DMS 273 (cell line): ENCODE measurements around the gene SKIC8.

Experiments
- DNase-seq: peaks from one replicate; lab custom pipeline; 2025; ENCODE audit not compliant: unreplicated experiment; lab: John Stamatoyannopoulos, UW

SKIC8 gene

GRCh38 chr15:78322243-78322642, 22.8 kb upstream of the SKIC8 start:
- DNase-seq = no peak

- DNase-seq = no peak
These were observed 22.4 kb upstream of the SKIC8 start for GRCh38 chr15:78321786-78322185.

GRCh38 chr15:78321041-78321570, 21.7 kb upstream of the SKIC8 start:
- no peak for DNase-seq

- DNase-seq = peak; percentile 60
These were observed 20.8 kb upstream of the SKIC8 start for GRCh38 chr15:78320183-78320582.

GRCh38 chr15:78319588-78319987, 20.2 kb upstream of the SKIC8 start:
- DNase-seq = no peak

- peak; percentile 5 for DNase-seq
These were observed 17.9 kb upstream of the SKIC8 start for GRCh38 chr15:78317145-78317836.

- no peak for DNase-seq
These were observed 17.1 kb upstream of the SKIC8 start for GRCh38 chr15:78316283-78317083.

GRCh38 chr15:78315686-78316282, 16.4 kb upstream of the SKIC8 start:
- peak; percentile 51 for DNase-seq

GRCh38 chr15:78314181-78314581, 14.8 kb upstream of the SKIC8 start:
- no peak for DNase-seq

- DNase-seq = no peak
These were observed 14.0 kb upstream of the SKIC8 start for GRCh38 chr15:78313383-78313782.

- no peak for DNase-seq
These were observed 13.5 kb upstream of the SKIC8 start for GRCh38 chr15:78312957-78313356.

- no peak for DNase-seq
These were observed 13.1 kb upstream of the SKIC8 start for GRCh38 chr15:78312536-78312935.

GRCh38 chr15:78311292-78311691, 11.9 kb upstream of the SKIC8 start:
- no peak for DNase-seq

GRCh38 chr15:78308422-78309032, 9.1 kb upstream of the SKIC8 start:
- DNase-seq = peak; percentile 82

- DNase-seq = no peak
These were observed 8.6 kb upstream of the SKIC8 start for GRCh38 chr15:78307976-78308375.

GRCh38 chr15:78306176-78306774, 6.9 kb upstream of the SKIC8 start:
- DNase-seq = no peak

- no peak for DNase-seq
These were observed 5.0 kb upstream of the SKIC8 start for GRCh38 chr15:78304216-78305066.

GRCh38 chr15:78302579-78303312, 3.3 kb upstream of the SKIC8 start:
- peak; percentile 21 for DNase-seq

- no peak for DNase-seq
These were observed 2.4 kb upstream of the SKIC8 start for GRCh38 chr15:78301828-78302227.
